GM18505 (cell line): Measurements from ENCODE around the gene ENPP5.
"Not testable (repeated sequence)": the region's sequence is repeated elsewhere in the genome, so short reads cannot be mapped to it uniquely, and the experiment has no call there.

Source experiments
- ATAC-seq: cut with Tn5 transposase; IDR thresholded peaks from one replicate; pipeline ENCODE4 v1.9.1; 2021; ENCODE audit not compliant: unreplicated experiment
- POLR2A ChIP-seq: IDR thresholded peaks from 4 replicates; pipeline ENCODE4 v1.6.1; 2011; ENCODE audit warnings: borderline replicate concordance; ENCODE audit not compliant: insufficient read depth, insufficient read length; ENCODE audit errors: extremely low read depth

The ENPP5 gene

DNA sequence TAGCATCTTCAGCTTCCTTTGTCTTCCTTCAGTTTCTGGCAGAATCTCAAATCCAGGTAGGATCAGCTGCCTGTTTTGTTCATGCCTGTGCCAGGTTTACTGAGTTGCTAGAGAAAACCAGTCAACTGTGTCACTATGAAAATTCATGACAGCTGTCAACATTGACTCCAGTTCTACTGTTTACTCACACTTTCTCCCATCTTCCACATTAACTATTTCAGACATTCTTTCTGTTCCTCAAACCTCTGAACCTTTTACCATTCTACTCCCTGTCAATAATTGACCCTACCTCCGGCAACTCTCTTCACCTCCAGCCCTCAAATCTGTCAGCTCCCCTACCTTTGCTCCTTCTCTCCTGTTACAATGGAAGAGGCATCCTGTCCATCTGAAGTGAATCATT, 32.5 kb downstream of the ENPP5 start:
- TF ChIP-seq POLR2A, result no peak
- peak; percentile 71 for ATAC-seq

GRCh38 chr6:46137387-46137786, 33.4 kb downstream of the ENPP5 start:
- no peak for ATAC-seq
- no peak for TF ChIP-seq POLR2A

DNA sequence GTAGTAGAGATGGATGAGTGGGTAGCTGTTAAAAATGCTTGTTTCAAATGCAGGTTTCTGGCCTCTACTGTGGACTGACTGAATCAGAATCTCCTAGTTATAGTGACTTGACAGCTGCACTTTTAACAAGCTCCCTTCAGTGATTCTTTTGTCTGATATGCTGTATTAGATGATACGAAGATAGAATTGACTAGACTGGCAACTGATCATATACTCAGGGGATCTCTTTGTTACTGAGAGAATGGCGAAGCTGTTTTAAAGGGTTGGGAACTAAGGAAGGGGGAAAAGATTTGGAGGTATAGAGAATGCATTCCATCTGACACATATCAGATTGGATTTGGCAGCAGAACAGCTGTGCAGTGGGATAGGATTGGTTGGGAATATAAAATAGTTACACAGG, 33.9 kb downstream of the ENPP5 start:
- ATAC-seq, result no peak
- no peak for TF ChIP-seq POLR2A

DNA sequence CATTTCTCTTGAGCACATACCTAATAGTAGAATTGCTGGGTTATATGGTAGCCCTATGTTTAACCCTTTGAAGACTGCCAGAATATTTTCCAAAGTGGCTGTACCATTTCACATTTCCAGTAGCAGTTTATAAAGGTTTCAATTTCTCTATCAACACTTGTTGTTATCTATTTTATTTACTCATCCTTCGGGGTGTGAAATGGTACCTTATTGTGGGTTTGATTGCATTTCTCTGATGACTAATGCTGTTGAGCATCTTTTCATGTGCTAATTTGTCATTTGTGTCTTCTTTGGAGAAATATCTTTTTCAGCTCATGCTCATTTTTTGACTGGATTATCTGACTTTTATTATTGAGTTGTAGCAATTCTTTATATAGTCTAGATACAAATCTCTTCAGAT, 35.6 kb downstream of the ENPP5 start:
- ATAC-seq, result no peak
- TF ChIP-seq POLR2A, result no peak

DNA sequence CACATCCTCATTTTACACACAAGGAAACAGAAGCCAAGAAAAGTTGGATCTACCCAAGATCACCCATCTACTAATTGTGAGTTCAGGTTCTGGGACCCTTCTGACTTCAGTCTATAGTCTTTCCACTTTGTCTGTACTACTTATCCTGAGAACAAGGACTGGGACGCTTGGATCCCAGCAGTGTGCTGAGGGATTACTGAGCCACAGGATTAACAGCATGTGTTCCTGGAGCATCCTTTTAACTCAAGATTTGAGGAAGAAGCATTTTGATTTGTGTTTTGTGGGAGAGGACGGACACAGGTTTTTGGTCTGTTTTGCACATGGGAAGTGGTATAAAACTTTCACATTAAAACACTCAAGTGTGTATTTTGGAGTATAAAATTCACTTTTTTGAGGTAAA, 36.6 kb downstream of the ENPP5 start:
- no peak for TF ChIP-seq POLR2A
- no peak for ATAC-seq

DNA sequence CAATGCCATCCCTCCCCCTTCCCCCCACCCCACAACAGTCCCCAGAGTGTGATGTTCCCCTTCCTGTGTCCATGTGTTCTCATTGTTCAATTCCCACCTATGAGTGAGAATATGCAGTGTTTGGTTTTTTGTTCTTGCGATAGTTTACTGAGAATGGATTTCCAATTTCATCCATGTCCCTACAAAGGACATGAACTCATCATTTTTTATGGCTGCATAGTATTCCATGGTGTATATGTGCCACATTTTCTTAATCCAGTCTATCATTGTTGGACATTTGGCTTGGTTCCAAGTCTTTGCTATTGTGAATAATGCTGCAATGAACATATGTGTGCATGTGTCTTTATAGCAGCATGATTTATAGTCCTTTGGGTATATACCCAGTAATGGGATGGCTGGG, 39.5 kb downstream of the ENPP5 start:
- not testable (repeated sequence) for ATAC-seq

- TF ChIP-seq POLR2A, result no peak
- no peak for ATAC-seq
These were observed 40.1 kb downstream of the ENPP5 start for GRCh38 chr6:46130666-46131065.

- TF ChIP-seq POLR2A, result peak; percentile 71
- ATAC-seq, result peak; percentile 99
These were observed 40.9 kb downstream of the ENPP5 start, which contains the start of gene ENPP4 for GRCh38 chr6:46129629-46130511. ENPP4 (plus strand) TSS chr6:46129989; CDS start chr6:46139584, 9,595 bp downstream.

DNA sequence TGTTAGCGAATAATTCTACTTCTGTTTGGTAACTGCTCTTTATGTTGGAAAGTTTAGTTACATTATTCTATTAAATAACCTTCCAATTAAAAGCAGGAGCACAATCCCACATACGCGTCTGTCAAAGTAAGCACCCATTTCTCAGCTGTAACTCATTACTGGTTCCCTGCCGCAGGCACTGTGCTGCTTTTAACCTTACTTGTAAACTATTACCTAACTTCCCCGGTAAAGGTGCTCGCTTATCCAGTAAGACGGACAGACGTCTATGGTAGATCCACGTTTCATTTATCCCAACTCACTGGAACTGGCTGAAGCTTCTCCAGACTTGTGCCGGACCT, 41.5 kb downstream of the ENPP5 start:
- no peak for TF ChIP-seq POLR2A

DNA sequence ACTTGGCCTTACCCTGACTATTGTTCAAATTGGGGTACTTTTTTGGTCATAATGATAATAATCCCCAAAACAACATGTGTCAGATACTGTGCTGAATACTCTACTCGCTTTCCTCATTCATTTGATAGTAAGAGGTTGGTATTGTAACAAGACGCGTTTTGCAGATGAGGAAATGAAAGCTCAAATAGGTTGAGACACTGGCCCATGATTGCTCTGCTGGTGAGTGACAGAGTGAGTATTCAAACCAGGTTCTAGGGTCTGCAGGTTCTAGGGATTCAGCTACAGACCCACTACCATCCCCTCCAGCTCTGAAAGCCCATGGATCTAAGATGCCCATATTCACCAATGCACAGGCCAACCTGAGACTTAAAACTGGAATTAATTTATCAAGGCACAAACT, 42.3 kb downstream of the ENPP5 start:
- peak; percentile 24 for ATAC-seq
- TF ChIP-seq POLR2A, result no peak

More for the DNA sequence above, 41.5 kb downstream of the ENPP5 start:
- ATAC-seq, result peak; percentile 1

DNA sequence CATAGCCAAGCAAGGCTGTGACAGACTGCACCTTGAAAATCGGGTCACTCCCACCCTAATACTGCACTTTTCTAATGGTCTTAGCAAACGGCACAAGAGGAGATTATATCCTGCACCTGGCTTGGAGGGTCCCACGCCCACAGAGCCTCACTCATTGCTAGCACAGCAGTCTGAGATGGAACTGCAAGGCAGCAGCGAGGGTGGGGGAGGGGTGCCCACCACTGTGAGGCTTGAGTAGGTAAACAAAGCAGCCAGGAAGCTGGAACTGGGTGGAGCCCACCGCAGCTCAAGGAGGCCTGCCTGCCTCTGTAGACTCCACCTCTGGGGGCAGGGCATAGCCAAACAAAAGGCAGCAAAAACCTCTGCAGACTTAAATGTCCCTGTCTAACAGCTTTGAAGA, 51.1 kb downstream of the ENPP5 start:
- not testable (repeated sequence) for ATAC-seq

GRCh38 chr6:46118836-46119235, 51.9 kb downstream of the ENPP5 start:
- no peak for ATAC-seq
- TF ChIP-seq POLR2A, result no peak

DNA sequence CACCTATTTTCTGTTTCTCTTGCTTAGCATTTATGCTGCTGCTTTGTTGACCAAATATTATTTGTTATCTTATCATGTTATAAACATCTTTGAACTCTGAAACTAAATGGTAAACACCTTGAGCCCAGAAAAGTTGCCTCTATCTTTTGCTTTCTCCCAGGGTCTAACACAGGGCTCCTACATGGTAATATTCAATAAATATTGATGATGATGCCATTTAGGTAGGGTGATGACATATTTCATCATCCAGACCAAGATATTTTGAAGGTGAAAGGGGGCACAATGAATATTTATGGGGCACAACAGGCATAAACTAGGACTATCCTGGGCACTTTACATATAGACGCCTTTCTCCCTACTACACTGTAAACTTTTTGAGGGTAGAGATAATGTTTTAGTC, 52.6 kb downstream of the ENPP5 start:
- TF ChIP-seq POLR2A, result no peak

GRCh38 chr6:46116289-46116688, 54.5 kb downstream of the ENPP5 start:
- no peak for TF ChIP-seq POLR2A
- no peak for ATAC-seq

More for the DNA sequence above, 52.6 kb downstream of the ENPP5 start:
- ATAC-seq, result no peak

GRCh38 chr6:46115634-46116033, 55.1 kb downstream of the ENPP5 start:
- ATAC-seq, result no peak
- TF ChIP-seq POLR2A, result no peak
